Erythroblast (primary cell): ENCODE measurements around the gene AK2.
A peak's percentile ranks its signal among the peaks of the same experiment; 100 is the strongest.
"Not testable (repeated sequence)": the region's sequence is repeated elsewhere in the genome, so short reads cannot be mapped to it uniquely, and the experiment has no call there.

Source experiments
- DNase-seq, 2 experiments: peaks; one replicate each; lab custom pipeline; 2025; lab: John Stamatoyannopoulos, UW
- GATA1 ChIP-seq: IDR thresholded peaks from 2 replicates; pipeline ENCODE4 v1.6.1; 2011; ENCODE audit warnings: low read depth, mild to moderate bottlenecking, control low read depth, low read length, moderate library complexity
- POLR2A ChIP-seq: IDR thresholded peaks from 2 replicates; pipeline ENCODE4 v1.6.1; 2011; ENCODE audit warnings: mild to moderate bottlenecking, low read length

The AK2 gene

GRCh38 chr1:32989160-32990050 lies 47.3 kb downstream of the AK2 start:
- DNase-seq, result peak; percentile 20 to 70
- TF ChIP-seq POLR2A (no peak), GATA1 (no peak)

GRCh38 chr1:32988665-32989064 lies 48.0 kb downstream of the AK2 start:
- no peak for DNase-seq
- TF ChIP-seq POLR2A, result no peak
- TF ChIP-seq GATA1, result no peak

- no peak for DNase-seq
- no peak for TF ChIP-seq POLR2A
- no peak for TF ChIP-seq GATA1
These were observed 51.5 kb downstream of the AK2 start for GRCh38 chr1:32985226-32985625.

- no peak for TF ChIP-seq POLR2A
- TF ChIP-seq GATA1, result no peak
- DNase-seq, result no peak
These were observed 52.1 kb downstream of the AK2 start for GRCh38 chr1:32984455-32985171.

- TF ChIP-seq POLR2A (no peak), GATA1 (no peak)
- no peak for DNase-seq
These were observed 52.6 kb downstream of the AK2 start for GRCh38 chr1:32984090-32984454.

GRCh38 chr1:32983020-32983419 lies 53.7 kb downstream of the AK2 start:
- DNase-seq, result no peak
- no peak for TF ChIP-seq GATA1
- no peak for TF ChIP-seq POLR2A

GRCh38 chr1:32981003-32981901 lies 55.4 kb downstream of the AK2 start:
- TF ChIP-seq POLR2A (peak; percentile 22), GATA1 (no peak)
- no peak for DNase-seq

GRCh38 chr1:32980080-32980479 lies 56.6 kb downstream of the AK2 start:
- no peak for DNase-seq
- TF ChIP-seq GATA1 (no peak), POLR2A (no peak)

GRCh38 chr1:32978854-32979253 lies 57.8 kb downstream of the AK2 start:
- TF ChIP-seq GATA1 (no peak), POLR2A (no peak)
- DNase-seq, result no peak

GRCh38 chr1:32977546-32978087 lies 59.1 kb downstream of the AK2 start:
- TF ChIP-seq GATA1 (no peak), POLR2A (no peak)
- no peak for DNase-seq

GRCh38 chr1:32975055-32975454 lies 61.6 kb downstream of the AK2 start:
- not testable (repeated sequence) for DNase-seq

GRCh38 chr1:32973458-32973857 lies 63.2 kb downstream of the AK2 start:
- DNase-seq, result not testable (repeated sequence)

- no peak for DNase-seq
- TF ChIP-seq POLR2A, result no peak
- no peak for TF ChIP-seq GATA1
These were observed 63.8 kb downstream of the AK2 start for GRCh38 chr1:32972814-32973428.
